Kidney (tissue), 14 donors: ENCODE measurements around the gene VWA5B2. TPM values are rescaled to one million over a fixed set of nuclear protein-coding genes. Genes with fewer than 3 reads are reported as not detected.

Source experiments
- DNase-seq, 5 donors: peaks; one replicate each; pipeline ENCODE4 v3.0.0-alpha.2; 2013 to 2020
- FAIRE-seq: peaks from 2 replicates; lab custom pipeline; 2012; peaks lifted over from hg19 to GRCh38; lab: Jason Lieb, UNC
- H3K27ac ChIP-seq, 2 donors: one replicate each; pipeline ENCODE4 v1.7.0; 2013; ENCODE audit warnings: low read depth in 2 of 2, low read length in 2 of 2, inconsistent platforms in 1 of 2
- H3K27me3 ChIP-seq: one replicate; pipeline ENCODE4 v1.7.1; 2013; ENCODE audit warnings: low read length, inconsistent platforms; ENCODE audit not compliant: control insufficient read depth, insufficient read depth
- H3K36me3 ChIP-seq, 3 donors: one replicate each; pipeline versions ENCODE4 v1.7.0 to v1.7.1; 2013; ENCODE audit warnings: low read length in 3 of 3, control low read depth in 1 of 3, inconsistent platforms in 1 of 3; ENCODE audit not compliant: insufficient read depth in 3 of 3, control insufficient read depth in 2 of 3
- H3K4me1 ChIP-seq, 3 donors: one replicate each; pipeline versions ENCODE4 v1.7.0 to v1.7.1; 2013; ENCODE audit warnings: low read length in 3 of 3, inconsistent platforms in 1 of 3, low read depth in 1 of 3; ENCODE audit not compliant: control insufficient read depth in 2 of 3, insufficient read depth in 2 of 3
- H3K4me3 ChIP-seq, 3 donors: one replicate each; pipeline versions ENCODE4 v1.7.0 to v1.8.1; 2013; ENCODE audit warnings: low read length in 3 of 3, control low read depth in 1 of 3, inconsistent platforms in 1 of 3
- H3K9ac ChIP-seq, 3 donors: one replicate each; pipeline versions ENCODE4 v1.7.0 to v1.7.1; 2013; ENCODE audit warnings: low read length in 3 of 3, control low read depth in 1 of 3, inconsistent platforms in 1 of 3
- H3K9me3 ChIP-seq, 3 donors: one replicate each; pipeline versions ENCODE4 v1.7.0 to v1.7.1; 2013; ENCODE audit warnings: low read length in 3 of 3, control low read depth in 1 of 3, inconsistent platforms in 1 of 3; ENCODE audit not compliant: control insufficient read depth in 2 of 3, insufficient read depth in 1 of 3
- CTCF ChIP-seq: IDR thresholded peaks from 3 replicates; pipeline ENCODE4 v1.5.1; 2012; ENCODE audit warnings: mild to moderate bottlenecking, moderate library complexity, borderline replicate concordance; ENCODE audit not compliant: insufficient read depth; ENCODE audit errors: extremely low read depth
- intact Hi-C: fragments of 100-400 bp; cut with DNase I; formaldehyde crosslinking; loops from one replicate; pipeline ENCODE4 v1.11.1; 2022
- polyA plus RNA-seq: library from polyadenylated mRNA; stranded (reverse); fragments of 350-450 nt; fragmentation: Illumina TruSeq; extraction: RNeasy Lipid Tissue Mini Kit (QIAGEN cat#74804); gene quantifications from one replicate; pipeline ENCODE4 v1.2.3, GENCODE V29; 2014; ENCODE audit warnings: low read depth, low replicate concordance; ENCODE audit not compliant: insufficient read depth
- total RNA-seq: library from RNA; stranded (reverse); fragmentation: NEBNext Ultra II Directional; extraction: Animal tissue kit (Norgen Biotek cat#: 25700); gene quantifications from one replicate; pipeline ENCODE4 v1.2.1, GENCODE V29; 2021
- donor health status: control.
- donor health status: control.
- donor health status: control.
- donor health status: control.
- donor health status: control.
- donor health status: DM: yes; HTN: yes; CAD: no.
- donor health status: Normal renal cell carcinoma (clear cell type).

VWA5B2 gene
- total and polyA plus RNA-seq, 2 donors from 2014 or later, result 0.11 to 0.25 TPM

DNA sequence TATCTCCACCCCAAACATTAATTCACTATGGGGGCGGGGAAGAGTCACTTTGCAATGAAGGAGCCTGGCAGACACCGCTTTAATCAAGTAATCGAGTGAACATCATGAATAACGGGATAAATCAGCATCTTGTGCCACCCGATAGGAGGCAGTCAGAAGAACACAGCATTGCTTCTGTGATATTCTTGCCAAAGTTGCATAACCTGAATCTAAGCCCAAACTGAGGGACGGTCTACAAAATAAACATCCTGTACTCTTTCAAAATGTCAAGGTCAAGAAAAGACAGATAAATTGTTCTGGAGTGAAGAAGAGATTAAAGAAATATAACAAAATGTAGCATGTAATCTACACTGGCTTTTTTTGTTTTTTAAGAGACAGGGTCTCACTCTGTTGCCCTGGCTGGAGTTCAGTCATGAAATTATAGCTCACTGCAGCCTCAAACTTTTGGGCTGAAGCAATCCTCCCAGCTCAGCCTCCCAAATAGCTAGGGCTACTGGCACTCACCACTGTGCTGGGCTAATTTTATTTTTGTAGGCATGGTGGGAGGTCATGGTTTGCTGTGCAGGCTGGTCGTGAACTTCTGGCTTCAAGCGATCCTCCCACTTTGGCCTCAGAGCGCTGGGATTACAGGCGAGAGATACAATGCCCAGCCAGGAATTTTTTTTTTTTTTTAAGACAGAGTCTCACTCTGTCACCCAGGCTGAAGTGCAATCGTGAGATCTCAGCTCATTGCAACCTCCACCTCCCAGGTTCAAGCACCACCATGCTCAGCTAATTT is 20.1 kb upstream of the VWA5B2 start:
- H3K9me3 ChIP-seq, result no peaks in the 10 kb centered on the region
- no peak for FAIRE-seq
- no peak overlapping the region for H3K4me3 ChIP-seq
- DNase-seq, result no peak
- no peak overlapping the region for H3K9ac ChIP-seq
- no peak for TF ChIP-seq CTCF
- no peak overlapping the region for H3K27ac ChIP-seq
- no peaks in the 10 kb centered on the region for H3K27me3 ChIP-seq
- H3K4me1 ChIP-seq, result no peaks in the 10 kb centered on the region
- intact Hi-C loops, result no loop called here
- no peaks in the 10 kb centered on the region for H3K36me3 ChIP-seq

DNA sequence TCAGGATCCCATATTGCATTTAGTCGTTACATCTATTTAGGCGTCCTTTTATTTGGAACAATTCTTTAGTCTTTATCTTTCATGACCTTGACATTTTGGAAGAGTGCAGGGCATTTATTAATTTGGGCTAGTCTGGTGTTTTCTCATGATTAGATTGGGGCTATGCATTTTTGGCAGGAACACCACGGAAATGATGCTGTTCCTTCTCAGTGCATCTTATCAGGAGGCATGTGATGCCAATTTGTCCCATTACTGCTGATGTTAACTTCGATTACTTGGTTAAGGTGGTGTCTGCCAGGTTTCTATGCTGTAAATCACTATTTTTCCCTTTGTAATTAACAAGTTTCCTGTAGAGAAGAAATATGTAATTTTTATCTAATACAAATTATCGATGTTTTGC is 18.1 kb upstream of the VWA5B2 start:
- Histone ChIP-seq H3K36me3 (no peaks in the 10 kb centered on the region), H3K9ac (no peak overlapping the region), H3K27me3 (no peaks in the 10 kb centered on the region), H3K4me3 (no peak overlapping the region), H3K9me3 (no peaks in the 10 kb centered on the region), H3K4me1 (no peaks in the 10 kb centered on the region), H3K27ac (no peak overlapping the region)
- TF ChIP-seq CTCF, result no peak
- intact Hi-C loops, result no loop called here
- no peak for FAIRE-seq
- no peak for DNase-seq

- Histone ChIP-seq H3K36me3 (no peaks in the 10 kb centered on the region), H3K4me1 (no peaks in the 10 kb centered on the region), H3K4me3 (no peak overlapping the region), H3K9ac (no peak overlapping the region), H3K27me3 (no peaks in the 10 kb centered on the region), H3K9me3 (no peaks in the 10 kb centered on the region), H3K27ac (no peak overlapping the region)
- intact Hi-C loops, result no loop called here
- TF ChIP-seq CTCF, result no peak
- no peak for FAIRE-seq
- no peak for DNase-seq
Measured at GRCh38 chr3:184211718-184212117, 17.7 kb upstream of the VWA5B2 start.
